GM18909 (cell line): ENCODE data around the gene ARMC2.
"Not testable (repeated sequence)": the region's sequence is repeated elsewhere in the genome, so short reads cannot be mapped to it uniquely, and the experiment has no call there.

Experiments used
- ATAC-seq: cut with Tn5 transposase; IDR thresholded peaks from one replicate; pipeline ENCODE4 v1.9.1; 2021; ENCODE audit warnings: mild to moderate bottlenecking; ENCODE audit not compliant: unreplicated experiment, poor library complexity

The ARMC2 gene

GRCh38 chr6:108914235-108915022 is 66.2 kb downstream of the ARMC2 start:
- no peak for ATAC-seq

- ATAC-seq: no peak
Observed at GRCh38 chr6:108915258-108915657, 67.0 kb downstream of the ARMC2 start.

- no peak for ATAC-seq
Observed at GRCh38 chr6:108916026-108916686, 67.9 kb downstream of the ARMC2 start.

GRCh38 chr6:108920751-108921150 is 72.5 kb downstream of the ARMC2 start:
- ATAC-seq: no peak

GRCh38 chr6:108921547-108922361 is 73.5 kb downstream of the ARMC2 start:
- no peak for ATAC-seq

- ATAC-seq: no peak
Observed at GRCh38 chr6:108922499-108922898, 74.3 kb downstream of the ARMC2 start.

- no peak for ATAC-seq
Observed at GRCh38 chr6:108927927-108928326, 79.7 kb downstream of the ARMC2 start.

GRCh38 chr6:108928650-108929049 is 80.4 kb downstream of the ARMC2 start:
- ATAC-seq: no peak

- ATAC-seq: not testable (repeated sequence)
Observed at GRCh38 chr6:108931090-108931489, 82.9 kb downstream of the ARMC2 start.

- ATAC-seq: no peak
Observed at GRCh38 chr6:108937170-108937569, 88.9 kb downstream of the ARMC2 start.

GRCh38 chr6:108940741-108941140 is 92.5 kb downstream of the ARMC2 start:
- no peak for ATAC-seq

- ATAC-seq: no peak
Observed at GRCh38 chr6:108941281-108941680, 93.1 kb downstream of the ARMC2 start.

GRCh38 chr6:108941859-108942258 is 93.6 kb downstream of the ARMC2 start:
- no peak for ATAC-seq

GRCh38 chr6:108942556-108943492 is 94.6 kb downstream of the ARMC2 start:
- no peak for ATAC-seq

- ATAC-seq: no peak
Observed at GRCh38 chr6:108944071-108944470, 95.8 kb downstream of the ARMC2 start.

- ATAC-seq: no peak
Observed at GRCh38 chr6:108944707-108945680, 96.8 kb downstream of the ARMC2 start.

GRCh38 chr6:108945681-108946159 is 97.5 kb downstream of the ARMC2 start:
- ATAC-seq: no peak

GRCh38 chr6:108946695-108947094 is 98.5 kb downstream of the ARMC2 start:
- ATAC-seq: no peak
